ENCODE data around the gene SRL. TPM values are rescaled to one million over a fixed set of nuclear protein-coding genes. Genes with fewer than 3 reads are reported as not detected.
A peak's percentile ranks its signal among the peaks of the same experiment; 100 is the strongest.

The SRL gene
- total RNA-seq, 1 donor: not detected

DNA sequence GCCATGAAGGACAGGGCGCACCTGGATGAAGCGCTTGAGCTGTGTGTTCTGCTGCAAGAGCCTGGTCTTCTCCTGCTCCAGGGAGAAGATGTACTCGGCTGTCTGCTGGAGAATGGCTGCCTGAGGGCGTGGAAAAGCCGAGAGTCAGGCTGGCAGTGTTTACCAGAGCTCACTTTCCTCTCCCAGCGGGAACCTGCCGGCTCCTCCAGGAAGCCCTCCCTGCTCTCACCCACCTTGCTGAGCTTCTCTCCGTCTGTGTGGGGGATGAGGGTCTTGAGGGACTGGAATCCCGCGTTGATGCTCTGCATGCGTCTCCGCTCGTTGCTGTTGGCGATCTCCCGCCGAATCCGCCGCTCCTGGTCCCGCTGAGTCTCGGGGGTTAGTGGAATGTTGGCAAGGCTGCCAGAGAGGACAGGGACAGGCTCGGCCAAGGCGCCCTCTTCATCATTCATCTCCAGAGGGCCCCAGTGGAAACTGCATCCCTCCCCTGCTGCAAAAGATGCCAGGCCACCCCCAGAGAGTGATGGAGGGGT lies 20.5 kb upstream of the SRL start:
- no peak overlapping the region for H2AFZ ChIP-seq (ENCODE audit: low read length)
- H4K20me1 ChIP-seq (ENCODE audit: insufficient read depth, low read length): peaks cover 4% of the 10 kb centered on the region
- TF ChIP-seq, protein P1, sequence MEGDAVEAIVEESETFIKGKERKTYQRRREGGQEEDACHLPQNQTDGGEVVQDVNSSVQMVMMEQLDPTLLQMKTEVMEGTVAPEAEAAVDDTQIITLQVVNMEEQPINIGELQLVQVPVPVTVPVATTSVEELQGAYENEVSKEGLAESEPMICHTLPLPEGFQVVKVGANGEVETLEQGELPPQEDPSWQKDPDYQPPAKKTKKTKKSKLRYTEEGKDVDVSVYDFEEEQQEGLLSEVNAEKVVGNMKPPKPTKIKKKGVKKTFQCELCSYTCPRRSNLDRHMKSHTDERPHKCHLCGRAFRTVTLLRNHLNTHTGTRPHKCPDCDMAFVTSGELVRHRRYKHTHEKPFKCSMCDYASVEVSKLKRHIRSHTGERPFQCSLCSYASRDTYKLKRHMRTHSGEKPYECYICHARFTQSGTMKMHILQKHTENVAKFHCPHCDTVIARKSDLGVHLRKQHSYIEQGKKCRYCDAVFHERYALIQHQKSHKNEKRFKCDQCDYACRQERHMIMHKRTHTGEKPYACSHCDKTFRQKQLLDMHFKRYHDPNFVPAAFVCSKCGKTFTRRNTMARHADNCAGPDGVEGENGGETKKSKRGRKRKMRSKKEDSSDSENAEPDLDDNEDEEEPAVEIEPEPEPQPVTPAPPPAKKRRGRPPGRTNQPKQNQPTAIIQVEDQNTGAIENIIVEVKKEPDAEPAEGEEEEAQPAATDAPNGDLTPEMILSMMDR (IDR thresholded peaks at IDR 0.05; ENCODE audit: extremely low read depth, low read depth, low read length): no peak
- no peak overlapping the region for H3K27ac ChIP-seq (ENCODE audit: low read depth, low read length)
- H3K4me2 ChIP-seq (ENCODE audit: insufficient read depth, low read length): no peak overlapping the region
- H3K4me3 ChIP-seq (ENCODE audit: insufficient read depth, low read length): no peak overlapping the region
- H3K27me3 ChIP-seq (ENCODE audit: insufficient read depth, low read length): no peaks in the 10 kb centered on the region
- peaks cover 8% of the 10 kb centered on the region for H3K4me1 ChIP-seq (ENCODE audit: insufficient read depth, low read length)
- H3K79me2 ChIP-seq (ENCODE audit: insufficient read depth, low read length): peaks cover 10% of the 10 kb centered on the region
- no peaks in the 10 kb centered on the region for H3K9me3 ChIP-seq (ENCODE audit: low read depth, low read length)
- DNase-seq (ENCODE audit: insufficient read length, low spot score, missing footprints): no peak
- peaks cover 2% of the 10 kb centered on the region for H3K36me3 ChIP-seq (ENCODE audit: insufficient read depth, low read length)

- peaks cover 2% of the 10 kb centered on the region for H3K36me3 ChIP-seq (ENCODE audit: insufficient read depth, low read length)
- peaks cover 4% of the 10 kb centered on the region for H4K20me1 ChIP-seq (ENCODE audit: insufficient read depth, low read length)
- TF ChIP-seq, protein P1 (IDR thresholded peaks at IDR 0.05; ENCODE audit: extremely low read depth, low read depth, low read length): peak; percentile 56
- H3K79me2 ChIP-seq (ENCODE audit: insufficient read depth, low read length): peaks cover 7% of the 10 kb centered on the region
- DNase-seq (ENCODE audit: insufficient read length, low spot score, missing footprints): peak; percentile 83
- H3K27ac ChIP-seq (ENCODE audit: low read depth, low read length): no peak overlapping the region
- H2AFZ ChIP-seq (ENCODE audit: low read length): no peak overlapping the region
- no peaks in the 10 kb centered on the region for H3K9me3 ChIP-seq (ENCODE audit: low read depth, low read length)
- no peak overlapping the region for H3K4me2 ChIP-seq (ENCODE audit: insufficient read depth, low read length)
- no peaks in the 10 kb centered on the region for H3K27me3 ChIP-seq (ENCODE audit: insufficient read depth, low read length)
- no peak overlapping the region for H3K4me3 ChIP-seq (ENCODE audit: insufficient read depth, low read length)
- peaks cover 8% of the 10 kb centered on the region for H3K4me1 ChIP-seq (ENCODE audit: insufficient read depth, low read length)
Measured at GRCh38 chr16:4261557-4262172, 19.8 kb upstream of the SRL start.

GRCh38 chr16:4260360-4260759 lies 18.5 kb upstream of the SRL start:
- Histone ChIP-seq H2AFZ (ENCODE audit: low read length) (no peak overlapping the region), H3K79me2 (ENCODE audit: insufficient read depth, low read length) (peaks cover 3% of the 10 kb centered on the region), H3K4me2 (ENCODE audit: insufficient read depth, low read length) (no peak overlapping the region), H3K27me3 (ENCODE audit: insufficient read depth, low read length) (no peaks in the 10 kb centered on the region), H3K4me3 (ENCODE audit: insufficient read depth, low read length) (no peak overlapping the region), H3K4me1 (ENCODE audit: insufficient read depth, low read length) (peaks cover 8% of the 10 kb centered on the region), H3K36me3 (ENCODE audit: insufficient read depth, low read length) (peaks cover 2% of the 10 kb centered on the region), H3K27ac (ENCODE audit: low read depth, low read length) (no peak overlapping the region), H3K9me3 (ENCODE audit: low read depth, low read length) (no peaks in the 10 kb centered on the region), H4K20me1 (ENCODE audit: insufficient read depth, low read length) (peaks cover 2% of the 10 kb centered on the region)
- TF ChIP-seq, protein P1 (IDR thresholded peaks at IDR 0.05; ENCODE audit: extremely low read depth, low read depth, low read length): no peak
- peak; percentile 19 for DNase-seq (ENCODE audit: insufficient read length, low spot score, missing footprints)

GRCh38 chr16:4257646-4258556 lies 16.0 kb upstream of the SRL start:
- Histone ChIP-seq H3K4me1 (ENCODE audit: insufficient read depth, low read length) (no peaks in the 10 kb centered on the region), H3K27ac (ENCODE audit: low read depth, low read length) (no peak overlapping the region), H3K27me3 (ENCODE audit: insufficient read depth, low read length) (no peaks in the 10 kb centered on the region), H3K79me2 (ENCODE audit: insufficient read depth, low read length) (no peaks in the 10 kb centered on the region), H3K9me3 (ENCODE audit: low read depth, low read length) (no peaks in the 10 kb centered on the region), H3K4me2 (ENCODE audit: insufficient read depth, low read length) (no peak overlapping the region), H3K36me3 (ENCODE audit: insufficient read depth, low read length) (peaks cover 2% of the 10 kb centered on the region), H4K20me1 (ENCODE audit: insufficient read depth, low read length) (no peaks in the 10 kb centered on the region), H2AFZ (ENCODE audit: low read length) (no peak overlapping the region), H3K4me3 (ENCODE audit: insufficient read depth, low read length) (peak overlapping the region; percentile 35)
- DNase-seq (ENCODE audit: insufficient read length, low spot score, missing footprints): peak; percentile 69
- TF ChIP-seq, protein P1 (IDR thresholded peaks at IDR 0.05; ENCODE audit: extremely low read depth, low read depth, low read length): no peak

Measured in osteoblast (primary cell).